Hematopoietic multipotent progenitor cell treated with erythropoietin and hydrocortisone succinate and interleukin-3 and kit ligand, for 4 days (in vitro differentiated cells): ENCODE data around the gene TDRD9.
A peak's percentile ranks its signal among the peaks of the same experiment; 100 is the strongest.

Source experiments
- DNase-seq: peaks from one replicate; pipeline ENCODE4 v3.0.0-alpha.2; 2015

The TDRD9 gene

DNA sequence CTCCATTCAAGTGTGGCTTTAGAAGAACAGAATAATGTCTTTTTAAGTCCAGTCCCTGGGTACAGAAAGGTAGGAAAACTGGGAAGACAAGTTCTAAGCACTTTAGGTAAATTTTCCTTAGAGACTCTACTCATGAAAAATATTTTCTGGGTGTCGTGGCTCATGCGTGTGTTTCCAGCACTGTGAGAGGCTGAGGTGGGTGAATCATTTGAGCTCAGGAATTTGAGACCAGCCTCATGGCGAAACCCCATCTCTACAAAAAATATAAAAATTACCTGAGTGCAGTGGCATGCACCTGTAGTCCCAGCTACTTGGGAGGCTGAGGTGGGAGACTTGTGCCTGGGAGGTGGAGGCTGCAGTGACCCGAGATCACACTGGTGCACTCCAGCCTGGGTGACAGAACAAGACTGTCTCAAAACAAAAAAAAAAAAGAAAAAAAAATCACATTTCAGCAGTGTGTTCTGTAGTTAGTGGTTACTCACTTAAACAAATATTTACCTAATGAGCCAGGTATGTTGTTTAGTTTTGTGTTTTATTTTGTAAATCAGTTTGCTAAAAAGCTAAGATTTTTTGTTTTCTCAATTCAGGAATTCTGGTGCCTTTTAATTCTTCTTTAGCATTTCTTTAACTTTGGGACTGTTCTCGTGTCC, 66.4 kb downstream of the TDRD9 start:
- no peak for DNase-seq

- DNase-seq: no peak
Measured at GRCh38 chr14:103995876-103996275, 67.6 kb downstream of the TDRD9 start.

DNA sequence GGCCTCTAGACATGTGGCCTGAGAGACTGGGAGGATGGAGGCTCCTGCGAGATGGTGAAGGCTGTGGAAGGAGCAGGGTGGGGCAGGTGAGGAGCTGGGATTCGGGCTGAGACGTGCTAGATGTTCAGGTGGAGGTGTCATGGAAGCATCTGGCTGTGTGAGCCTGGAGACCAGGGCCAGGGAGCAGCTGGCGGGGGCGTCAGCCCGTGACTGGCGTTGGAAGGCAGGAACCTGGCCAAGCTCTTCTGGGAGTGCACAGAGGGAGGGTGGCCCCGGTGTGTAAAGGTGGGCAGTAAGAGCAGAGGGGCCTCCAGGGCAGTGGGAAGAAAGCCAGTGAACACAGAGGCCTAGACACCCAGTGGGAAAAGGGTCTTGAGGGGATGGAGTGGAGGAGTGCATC, 69.1 kb downstream of the TDRD9 start:
- no peak for DNase-seq

- DNase-seq: no peak
Measured at GRCh38 chr14:103998027-103998426, 69.8 kb downstream of the TDRD9 start.

- no peak for DNase-seq
Measured at GRCh38 chr14:103999795-104000440, 71.7 kb downstream of the TDRD9 start.

DNA sequence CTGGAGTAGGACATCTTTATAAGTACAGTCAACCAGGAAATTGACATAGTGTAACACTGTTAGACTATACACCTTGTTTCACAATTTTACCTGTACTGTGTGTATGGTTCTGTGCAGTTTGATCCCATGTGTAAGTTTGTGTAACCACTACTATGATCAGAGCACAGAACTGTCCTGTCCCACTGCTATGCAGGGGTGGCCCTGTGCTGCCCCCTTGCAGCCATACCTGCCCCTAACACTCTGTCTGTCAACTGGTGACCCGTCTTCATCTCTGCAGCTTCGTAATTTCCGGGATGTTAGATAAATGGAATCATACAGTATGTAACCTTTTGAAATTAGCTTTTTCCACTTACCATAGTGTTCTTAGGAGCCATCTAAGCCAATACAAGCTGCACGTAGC, 72.7 kb downstream of the TDRD9 start:
- peak; percentile 59 for DNase-seq

GRCh38 chr14:104003616-104004015, 75.4 kb downstream of the TDRD9 start:
- no peak for DNase-seq

DNA sequence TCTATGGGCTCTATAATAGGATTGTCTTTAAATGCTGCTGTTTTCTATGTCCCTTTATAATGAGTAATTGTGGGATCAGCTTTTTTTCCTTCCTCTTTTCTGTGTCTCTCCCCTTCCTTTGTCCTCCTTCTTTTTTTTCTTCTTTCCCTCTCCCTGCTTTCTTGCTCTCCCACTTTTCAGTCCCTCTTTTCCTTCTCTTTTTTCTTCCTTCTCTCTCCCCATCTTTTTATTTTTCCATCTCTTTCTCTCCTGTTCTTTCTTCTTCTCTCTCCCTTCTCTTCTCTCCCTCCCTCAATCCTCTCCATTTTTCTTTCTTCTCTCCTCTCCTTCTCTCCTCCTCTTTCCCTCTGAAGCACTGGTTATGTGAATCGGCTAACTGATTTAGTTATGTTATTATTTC, 76.6 kb downstream of the TDRD9 start:
- DNase-seq: no peak

DNA sequence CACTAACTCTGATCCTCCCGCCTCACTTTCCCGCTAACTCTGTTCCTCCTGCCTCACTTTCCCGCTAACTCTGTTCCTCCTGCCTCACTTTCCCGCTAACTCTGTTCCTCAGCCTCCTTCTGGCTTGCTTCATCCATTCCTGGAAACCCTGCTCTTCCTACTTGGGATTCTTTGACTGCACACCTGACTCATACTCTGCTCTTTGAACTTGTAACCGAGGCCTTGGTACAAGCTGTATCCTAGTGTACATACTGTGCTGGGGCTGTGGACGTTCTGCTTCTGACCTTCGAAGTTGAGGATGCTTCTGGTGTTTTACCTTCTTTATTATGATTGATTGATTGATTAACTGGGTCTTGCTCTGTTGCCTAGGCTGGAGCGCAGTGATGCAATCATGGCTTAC, 77.2 kb downstream of the TDRD9 start:
- no peak for DNase-seq

DNA sequence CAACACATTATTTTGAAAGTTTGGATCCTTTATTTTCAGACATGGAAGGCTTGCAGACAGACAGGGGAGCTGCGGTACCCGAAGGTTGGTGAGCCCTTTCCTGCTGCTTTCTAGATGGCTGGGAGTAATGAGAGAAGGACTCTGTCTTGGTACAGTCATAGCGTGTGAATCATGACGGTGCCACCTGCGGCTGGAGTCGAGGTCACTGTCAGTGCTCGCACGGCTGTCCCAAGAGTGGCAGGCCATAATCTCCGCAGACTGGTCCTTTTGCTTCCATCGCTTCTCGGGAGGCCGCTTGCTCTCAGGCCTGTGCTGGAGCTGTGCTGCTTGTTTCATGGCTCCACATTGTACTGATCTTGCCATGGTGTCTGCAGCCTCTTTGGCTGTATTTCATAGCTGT, 78.9 kb downstream of the TDRD9 start:
- DNase-seq: no peak

- DNase-seq: no peak
Measured at GRCh38 chr14:104009297-104009696, 81.0 kb downstream of the TDRD9 start.

DNA sequence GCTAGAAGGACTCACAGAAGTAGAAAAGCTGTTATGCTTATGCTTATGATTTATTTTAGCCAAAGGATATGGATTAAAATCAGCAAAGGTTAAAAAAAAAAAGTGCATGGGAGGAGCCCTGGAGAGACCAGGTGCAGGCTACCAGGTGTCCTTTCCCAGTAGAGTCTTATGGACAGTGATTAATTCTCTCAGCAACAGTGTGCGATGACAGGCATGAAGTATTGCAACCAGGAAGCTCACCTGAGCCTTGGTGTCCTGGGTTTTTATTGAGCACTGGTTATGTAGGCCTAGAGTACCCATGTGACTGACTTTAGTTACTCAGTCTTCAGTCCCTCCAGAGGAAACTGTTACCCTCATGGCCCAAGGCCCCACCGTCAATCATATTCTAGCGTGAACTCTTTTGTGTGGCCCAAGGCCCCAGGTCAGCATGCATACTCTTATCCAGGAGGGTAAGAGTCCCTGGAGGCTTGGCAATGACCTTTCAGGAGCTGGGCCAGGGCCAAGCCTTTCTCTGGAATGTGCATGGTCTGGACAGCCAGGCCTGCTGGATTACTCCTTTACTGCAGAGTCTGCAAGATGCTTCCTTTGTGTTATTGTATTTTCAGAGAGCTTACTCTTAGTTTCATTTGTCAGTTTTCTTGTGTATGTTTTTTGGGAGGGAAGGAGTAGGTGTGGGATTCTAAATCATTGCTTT, 83.7 kb downstream of the TDRD9 start:
- no peak for DNase-seq

- no peak for DNase-seq
Measured at GRCh38 chr14:104014764-104015163, 86.5 kb downstream of the TDRD9 start.

- DNase-seq: peak; percentile 20
Measured at GRCh38 chr14:104016873-104017650, 88.8 kb downstream of the TDRD9 start.

DNA sequence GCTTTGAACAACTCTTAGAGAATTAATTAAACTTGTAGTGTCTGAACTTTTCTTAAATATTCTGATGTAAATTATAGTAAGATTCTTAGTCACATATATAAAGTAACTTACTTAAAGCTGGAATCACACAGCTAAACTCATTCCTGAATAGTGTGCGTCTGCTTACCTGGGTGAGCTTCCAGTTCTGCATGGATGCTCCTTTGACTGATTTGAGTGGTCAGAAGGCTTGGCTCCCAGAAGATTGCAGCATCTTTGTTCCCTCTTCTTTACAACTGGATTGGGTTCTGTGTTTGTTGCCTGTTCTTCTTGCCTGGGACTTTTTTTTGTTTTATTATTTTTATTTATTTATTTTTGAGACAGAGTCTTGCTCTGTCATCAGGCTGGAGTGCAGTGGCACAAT, 90.8 kb downstream of the TDRD9 start:
- DNase-seq: no peak

GRCh38 chr14:104019806-104020205, 91.5 kb downstream of the TDRD9 start:
- DNase-seq: no peak

DNA sequence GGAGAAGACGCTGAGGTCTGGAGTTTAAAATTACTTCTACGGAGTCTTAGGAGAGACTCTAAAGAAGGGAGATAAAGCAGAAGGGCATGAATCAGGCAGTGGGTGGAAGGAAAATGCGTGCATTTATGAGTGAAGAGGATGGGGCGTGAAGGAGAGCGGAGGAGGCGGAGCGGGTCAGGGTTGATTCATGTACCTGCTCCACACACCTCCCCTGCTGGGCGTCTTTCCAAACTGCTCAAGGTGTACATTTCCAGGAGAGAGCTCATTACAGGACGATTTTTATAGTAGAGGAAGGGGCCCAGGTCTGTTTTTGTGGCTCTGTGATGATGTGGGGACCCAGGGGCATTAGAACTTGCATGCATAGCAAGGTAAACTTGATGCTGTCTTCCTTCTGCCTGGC, 92.2 kb downstream of the TDRD9 start:
- DNase-seq: no peak

DNA sequence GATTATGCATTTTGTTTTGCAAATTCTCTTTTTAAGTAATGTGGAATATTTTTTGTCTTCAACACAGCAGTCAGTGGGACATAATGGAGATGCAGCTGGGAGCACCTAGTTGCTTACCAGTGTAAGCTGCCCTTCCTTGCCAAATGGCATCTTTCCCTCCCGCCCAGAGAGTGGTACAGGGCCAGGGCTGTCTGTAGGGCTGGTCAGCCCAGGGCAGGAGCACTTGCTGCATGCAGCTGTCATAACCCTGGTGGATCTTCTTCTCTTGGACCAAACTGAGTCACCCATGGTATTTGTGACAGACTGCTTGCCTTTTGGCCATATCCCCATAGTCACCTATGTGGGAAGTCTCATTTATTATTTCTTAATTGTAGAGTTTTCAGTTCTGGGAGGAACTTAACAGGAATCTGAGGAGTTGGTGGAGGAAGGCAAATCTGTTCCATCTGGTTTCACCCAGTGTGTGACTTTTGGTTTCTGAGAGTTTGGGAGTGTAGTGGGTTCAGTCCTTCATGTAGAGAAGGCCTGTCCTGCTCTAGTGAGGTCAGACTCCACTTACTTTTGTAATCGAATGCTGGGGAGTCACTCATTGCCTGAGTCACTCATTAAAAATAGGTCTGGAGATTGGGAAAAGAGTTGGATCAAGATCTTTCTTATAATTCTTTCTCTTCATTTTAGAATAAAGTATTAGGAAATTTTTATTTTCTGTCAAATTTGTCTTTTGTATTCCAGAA, 95.2 kb downstream of the TDRD9 start:
- DNase-seq: no peak

DNA sequence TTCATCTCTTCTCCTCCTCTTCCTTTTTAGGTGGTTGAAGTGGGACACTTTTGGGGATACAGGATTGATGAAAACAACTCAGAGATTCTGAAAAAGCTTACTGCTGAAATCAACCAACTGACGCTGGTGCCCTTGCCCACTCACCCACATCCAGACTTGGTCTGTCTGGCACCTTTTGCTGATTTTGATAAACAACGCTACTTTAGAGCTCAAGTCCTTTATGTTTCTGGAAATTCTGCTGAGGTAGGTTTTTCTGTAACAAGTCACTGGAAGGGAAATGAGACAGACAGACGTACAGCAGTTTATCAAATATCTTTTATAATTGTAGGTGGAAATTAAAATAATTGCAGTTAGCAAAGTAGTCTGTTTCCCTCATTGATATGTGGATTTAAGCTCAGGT, 97.3 kb downstream of the TDRD9 start:
- no peak for DNase-seq

DNA sequence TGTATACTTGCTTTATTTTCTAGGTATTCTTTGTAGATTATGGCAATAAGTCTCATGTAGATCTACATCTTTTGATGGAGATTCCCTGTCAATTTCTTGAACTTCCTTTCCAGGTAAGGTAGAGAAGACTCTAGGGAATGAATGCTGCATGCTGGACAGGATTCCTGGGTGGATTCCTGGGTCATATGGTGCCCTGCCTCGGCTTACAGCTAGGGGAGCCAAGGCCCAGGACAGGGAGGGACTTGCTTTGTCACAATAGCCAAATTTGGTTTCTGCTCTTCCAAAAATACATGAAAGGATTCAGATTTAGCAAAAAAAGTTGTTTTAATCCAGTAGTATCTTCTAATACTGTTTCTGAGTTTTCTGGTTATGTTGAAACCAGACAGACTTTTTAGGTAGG, 97.8 kb downstream of the TDRD9 start:
- no peak for DNase-seq

DNA sequence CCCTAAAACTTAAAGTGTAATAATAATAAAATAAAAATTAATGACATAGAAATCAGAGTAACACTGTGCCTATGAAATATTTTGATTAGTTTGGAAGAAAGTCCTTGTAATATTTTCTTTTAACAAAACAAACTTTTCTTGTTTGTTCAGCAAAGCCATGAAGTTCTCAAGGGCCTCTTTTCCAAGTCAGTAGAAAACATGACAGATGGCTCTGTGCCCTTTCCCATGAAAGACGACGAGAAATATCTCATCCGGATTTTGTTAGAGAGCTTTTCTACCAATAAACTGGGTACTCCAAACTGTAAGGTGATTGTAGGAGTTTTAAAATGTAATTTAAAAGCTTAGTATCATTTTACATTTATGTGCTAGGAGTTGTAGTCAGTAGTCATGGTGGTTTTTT, 102.7 kb downstream of the TDRD9 start:
- no peak for DNase-seq

- no peak for DNase-seq
Measured at GRCh38 chr14:104031384-104031783, 103.1 kb downstream of the TDRD9 start.
